Measurements from ENCODE around the gene ADO.
"Not testable (repeated sequence)": the region's sequence is repeated elsewhere in the genome, so short reads cannot be mapped to it uniquely, and the experiment has no call there.

ADO gene

DNA sequence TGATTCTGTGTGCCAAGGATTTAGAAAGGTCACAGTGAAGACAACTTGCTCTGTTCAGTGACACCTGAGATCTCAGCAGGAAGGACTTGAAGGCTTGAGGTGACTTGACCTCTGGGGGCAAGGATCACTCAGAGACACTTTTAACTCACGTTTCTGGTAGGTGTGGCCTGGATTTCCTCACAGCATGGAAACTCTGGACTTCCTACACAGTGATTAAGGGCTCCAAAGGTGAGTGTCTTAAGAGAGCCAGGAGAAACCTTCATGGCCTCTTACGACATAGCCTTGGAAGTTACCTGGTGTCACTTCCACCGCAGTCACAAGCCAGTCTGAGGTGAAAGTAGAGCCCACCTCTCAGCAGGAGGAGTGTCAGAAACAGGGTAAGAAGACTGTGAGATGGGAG is 38.1 kb upstream of the ADO start:
- Histone ChIP-seq H3K27ac (ENCODE audit: insufficient read depth, low read depth, low read length, poor library complexity, severe bottlenecking) (no peak overlapping the region), H3K36me3 (ENCODE audit: control insufficient read depth, insufficient read depth, low read length) (no peaks in the 10 kb centered on the region), H3K9me3 (ENCODE audit: control insufficient read depth, low read length) (no peaks in the 10 kb centered on the region), H3K4me1 (ENCODE audit: control insufficient read depth, insufficient read depth, low read length) (no peaks in the 10 kb centered on the region), H3K4me3 (ENCODE audit: insufficient read depth, low read depth, low read length) (no peak overlapping the region), H3K27me3 (ENCODE audit: control insufficient read depth, insufficient read depth, low read length, poor library complexity, severe bottlenecking) (no peaks in the 10 kb centered on the region)
- 75 to 76% methylated on average over 3 of the region's 3 CpGs for WGBS, 2 experiments

DNA sequence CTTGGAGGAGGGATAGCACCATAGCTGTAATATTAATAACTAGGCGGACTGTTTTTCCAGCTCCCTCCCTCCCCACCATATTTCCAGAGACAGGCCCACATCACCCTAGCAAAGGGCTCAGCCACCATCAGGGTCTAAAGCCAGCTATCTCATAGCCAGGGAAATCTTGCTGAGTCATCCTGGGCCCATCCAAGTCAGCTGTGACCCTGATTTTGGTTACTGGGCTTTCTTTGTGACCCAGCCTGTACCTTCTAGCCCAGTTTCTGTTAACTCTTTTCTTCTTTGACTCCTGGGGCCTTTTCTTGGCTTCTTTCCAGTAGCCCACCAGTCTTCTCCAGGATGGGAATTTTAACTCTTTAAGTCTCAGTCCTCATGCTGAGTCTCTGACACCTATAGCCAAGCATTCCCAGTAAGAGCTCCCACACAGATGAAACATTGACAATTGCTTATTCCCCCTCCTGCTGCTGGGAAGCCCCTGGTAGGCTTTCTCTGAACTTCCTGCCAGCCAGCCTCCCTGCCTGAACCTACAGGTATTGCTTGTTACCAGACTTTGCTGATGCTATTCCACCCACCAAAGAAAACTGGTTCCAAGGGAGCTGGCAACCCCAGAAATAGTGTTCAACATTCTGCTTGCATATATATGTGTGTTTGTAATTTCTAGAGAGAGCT is 34.8 kb upstream of the ADO start:
- no peaks in the 10 kb centered on the region for H3K36me3 ChIP-seq (ENCODE audit: control insufficient read depth, insufficient read depth, low read length)
- no peaks in the 10 kb centered on the region for H3K27me3 ChIP-seq (ENCODE audit: control insufficient read depth, insufficient read depth, low read length, poor library complexity, severe bottlenecking)
- no peaks in the 10 kb centered on the region for H3K9me3 ChIP-seq (ENCODE audit: control insufficient read depth, low read length)
- 100% methylated on average over 1 of the region's 1 CpG for WGBS, 2 experiments
- H3K4me3 ChIP-seq (ENCODE audit: insufficient read depth, low read depth, low read length) = no peak overlapping the region
- H3K4me1 ChIP-seq (ENCODE audit: control insufficient read depth, insufficient read depth, low read length) = no peaks in the 10 kb centered on the region
- H3K27ac ChIP-seq (ENCODE audit: insufficient read depth, low read depth, low read length, poor library complexity, severe bottlenecking) = no peak overlapping the region

DNA sequence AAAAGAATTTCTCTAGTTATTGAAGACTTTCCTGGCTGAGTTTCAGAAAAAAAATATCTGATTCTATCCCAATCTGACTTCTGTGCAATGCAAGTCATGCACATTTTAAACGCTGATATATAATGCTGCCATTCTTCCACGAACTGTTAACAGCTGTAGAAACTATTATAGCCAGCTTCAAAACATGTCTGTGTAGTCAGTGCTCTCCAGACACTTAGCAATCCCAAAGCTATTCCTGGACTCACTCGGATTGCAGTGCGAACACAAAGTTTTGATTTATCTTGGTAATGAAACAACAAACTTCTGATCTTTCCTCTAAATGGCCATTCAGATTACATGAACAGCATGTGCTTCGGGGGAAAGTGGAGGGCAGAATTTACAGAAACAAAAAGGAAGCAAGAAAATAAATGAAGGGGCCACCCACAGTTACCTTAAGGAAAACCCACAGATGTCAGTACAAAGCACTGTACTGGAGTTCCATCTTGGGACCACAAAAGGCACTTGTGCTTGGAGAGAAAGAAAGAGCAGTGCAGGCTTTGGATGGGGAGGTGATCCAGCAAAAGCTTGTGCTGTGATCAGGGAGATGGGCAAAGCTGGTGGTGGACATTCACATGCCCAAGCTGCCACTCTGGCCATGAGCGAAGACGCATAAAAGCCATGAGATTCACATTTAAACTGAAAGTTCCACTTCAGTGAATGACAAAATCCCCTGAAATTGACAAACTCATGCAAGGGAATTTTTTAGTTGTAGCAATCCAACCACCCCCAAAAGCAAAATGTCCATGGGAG is 32.1 kb upstream of the ADO start:
- H3K27me3 ChIP-seq (ENCODE audit: control insufficient read depth, insufficient read depth, low read length, poor library complexity, severe bottlenecking) = no peaks in the 10 kb centered on the region
- H3K9me3 ChIP-seq (ENCODE audit: control insufficient read depth, low read length) = no peaks in the 10 kb centered on the region
- H3K27ac ChIP-seq (ENCODE audit: insufficient read depth, low read depth, low read length, poor library complexity, severe bottlenecking) = no peak overlapping the region
- no peaks in the 10 kb centered on the region for H3K4me1 ChIP-seq (ENCODE audit: control insufficient read depth, insufficient read depth, low read length)
- WGBS, 2 experiments = 93 to 96% methylated on average over 7 of the region's 7 CpGs
- no peaks in the 10 kb centered on the region for H3K36me3 ChIP-seq (ENCODE audit: control insufficient read depth, insufficient read depth, low read length)
- no peak overlapping the region for H3K4me3 ChIP-seq (ENCODE audit: insufficient read depth, low read depth, low read length)

DNA sequence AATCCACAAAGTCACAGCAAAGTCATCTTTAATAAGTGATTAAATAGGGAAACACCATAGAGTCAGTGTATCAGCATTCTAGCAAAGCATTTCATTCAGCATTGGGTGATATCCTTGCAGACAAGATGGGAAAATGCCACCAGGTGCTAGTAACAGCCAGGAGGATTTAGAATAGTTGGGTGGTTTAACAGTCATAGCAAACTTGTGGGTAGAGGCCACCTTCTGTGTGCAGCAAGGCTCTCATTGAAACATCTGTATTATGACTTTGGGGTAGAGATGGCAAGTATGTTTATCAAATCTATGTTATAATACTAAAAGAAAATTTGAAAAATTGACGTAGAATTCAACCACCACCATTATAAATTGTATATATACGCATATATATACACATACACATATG is 26.4 kb upstream of the ADO start:
- H3K9me3 ChIP-seq (ENCODE audit: control insufficient read depth, low read length) = no peaks in the 10 kb centered on the region
- WGBS, 2 experiments = no CpG with 5 or more reads among the region's 2 CpGs

DNA sequence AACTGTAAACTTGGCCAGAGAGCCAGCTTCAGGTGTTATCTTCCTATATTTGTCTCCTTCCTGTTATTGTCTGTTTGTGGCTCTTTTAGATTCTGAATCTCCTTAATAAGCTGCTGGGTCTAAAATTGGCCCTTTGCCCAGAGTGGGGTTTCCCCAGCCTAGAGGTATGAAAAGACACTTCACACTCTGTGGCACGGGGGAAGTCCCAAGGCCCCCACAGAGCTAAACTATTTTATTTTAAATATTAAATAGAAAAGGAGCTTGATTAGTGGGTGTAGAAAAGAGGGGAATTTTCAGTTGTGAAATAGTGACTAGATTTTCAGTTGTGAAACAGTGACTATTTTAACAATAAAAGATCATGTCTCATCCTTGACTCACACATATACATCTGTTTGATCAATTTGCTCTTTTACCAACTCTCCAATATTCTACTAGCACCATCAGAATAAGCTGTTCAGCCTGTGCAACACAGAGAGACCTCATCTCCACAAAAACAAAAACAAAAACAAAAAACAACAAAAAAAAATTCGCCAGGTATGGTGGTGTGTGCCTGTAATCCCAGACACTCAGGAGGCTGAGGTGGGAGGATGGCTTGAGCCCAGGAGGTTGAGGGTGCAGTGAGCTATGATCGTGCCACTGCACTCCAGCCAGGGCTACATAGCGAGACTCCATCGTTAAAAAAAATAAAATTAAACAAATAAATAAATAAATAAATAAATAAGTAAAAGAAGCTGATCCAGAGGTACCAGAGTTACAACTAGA is 24.9 kb upstream of the ADO start:
- no peaks in the 10 kb centered on the region for H3K36me3 ChIP-seq (ENCODE audit: control insufficient read depth, insufficient read depth, low read length)
- no peaks in the 10 kb centered on the region for H3K9me3 ChIP-seq (ENCODE audit: control insufficient read depth, low read length)
- no peak overlapping the region for H3K27ac ChIP-seq (ENCODE audit: insufficient read depth, low read depth, low read length, poor library complexity, severe bottlenecking)
- H3K27me3 ChIP-seq (ENCODE audit: control insufficient read depth, insufficient read depth, low read length, poor library complexity, severe bottlenecking) = no peaks in the 10 kb centered on the region
- H3K4me3 ChIP-seq (ENCODE audit: insufficient read depth, low read depth, low read length) = no peak overlapping the region
- no peaks in the 10 kb centered on the region for H3K4me1 ChIP-seq (ENCODE audit: control insufficient read depth, insufficient read depth, low read length)
- 87 to 88% methylated on average over 2 to 3 of the region's 5 CpGs for WGBS, 2 experiments

More for the DNA sequence above, 26.4 kb upstream of the ADO start:
- H3K27ac ChIP-seq (ENCODE audit: insufficient read depth, low read depth, low read length, poor library complexity, severe bottlenecking) = no peak overlapping the region
- H3K36me3 ChIP-seq (ENCODE audit: control insufficient read depth, insufficient read depth, low read length) = no peaks in the 10 kb centered on the region
- H3K27me3 ChIP-seq (ENCODE audit: control insufficient read depth, insufficient read depth, low read length, poor library complexity, severe bottlenecking) = no peaks in the 10 kb centered on the region
- no peaks in the 10 kb centered on the region for H3K4me1 ChIP-seq (ENCODE audit: control insufficient read depth, insufficient read depth, low read length)
- H3K4me3 ChIP-seq (ENCODE audit: insufficient read depth, low read depth, low read length) = no peak overlapping the region

DNA sequence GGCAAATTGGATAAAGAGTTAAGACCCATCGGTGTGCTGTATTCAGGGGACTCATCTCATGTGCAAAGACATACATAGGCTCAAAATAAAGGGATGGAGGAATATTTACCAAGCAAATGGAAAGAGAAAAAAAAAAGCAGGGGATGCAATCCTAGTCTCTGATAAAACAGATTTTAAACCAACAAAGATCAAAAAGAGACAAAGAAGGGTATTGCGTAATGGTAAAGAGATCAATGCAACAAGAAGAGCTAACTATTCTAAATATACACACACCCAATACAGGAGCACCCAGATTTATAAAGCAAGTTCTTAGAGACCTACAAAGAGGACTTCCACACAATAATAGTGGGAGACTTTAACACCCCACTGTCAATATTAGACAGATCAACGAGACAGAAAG is 20.0 kb upstream of the ADO start:
- H3K27ac ChIP-seq (ENCODE audit: insufficient read depth, low read depth, low read length, poor library complexity, severe bottlenecking); H3K4me1 ChIP-seq (ENCODE audit: control insufficient read depth, insufficient read depth, low read length); H3K27me3 ChIP-seq (ENCODE audit: control insufficient read depth, insufficient read depth, low read length, poor library complexity, severe bottlenecking); H3K9me3 ChIP-seq (ENCODE audit: control insufficient read depth, low read length); H3K4me3 ChIP-seq (ENCODE audit: insufficient read depth, low read depth, low read length); H3K36me3 ChIP-seq (ENCODE audit: control insufficient read depth, insufficient read depth, low read length): not testable (repeated sequence)
- WGBS, 2 experiments = 91 to 96% methylated on average over 3 of the region's 3 CpGs

DNA sequence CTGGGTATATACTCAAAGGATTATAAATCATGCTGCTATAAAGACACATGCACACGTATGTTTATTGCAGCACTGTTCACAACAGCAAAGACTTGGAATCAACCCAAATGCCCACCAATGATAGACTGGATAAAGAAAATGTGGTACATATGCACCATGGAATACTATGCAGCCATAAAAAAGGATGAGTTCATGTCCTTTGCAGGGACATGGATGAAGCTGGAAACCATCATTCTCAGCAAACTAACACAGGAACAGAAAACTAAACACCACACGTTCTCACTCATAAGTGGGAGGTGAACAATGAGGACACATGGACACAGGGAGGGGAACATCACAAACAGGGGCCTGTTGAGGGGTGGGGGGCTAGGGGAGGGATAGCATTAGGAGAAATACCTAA is 16.2 kb upstream of the ADO start:
- not testable (repeated sequence) for H3K9me3 ChIP-seq (ENCODE audit: control insufficient read depth, low read length); H3K4me1 ChIP-seq (ENCODE audit: control insufficient read depth, insufficient read depth, low read length); H3K27me3 ChIP-seq (ENCODE audit: control insufficient read depth, insufficient read depth, low read length, poor library complexity, severe bottlenecking); H3K36me3 ChIP-seq (ENCODE audit: control insufficient read depth, insufficient read depth, low read length); H3K4me3 ChIP-seq (ENCODE audit: insufficient read depth, low read depth, low read length); H3K27ac ChIP-seq (ENCODE audit: insufficient read depth, low read depth, low read length, poor library complexity, severe bottlenecking)
- WGBS, 2 experiments = 87 to 100% methylated on average over 1 to 2 of the region's 2 CpGs

DNA sequence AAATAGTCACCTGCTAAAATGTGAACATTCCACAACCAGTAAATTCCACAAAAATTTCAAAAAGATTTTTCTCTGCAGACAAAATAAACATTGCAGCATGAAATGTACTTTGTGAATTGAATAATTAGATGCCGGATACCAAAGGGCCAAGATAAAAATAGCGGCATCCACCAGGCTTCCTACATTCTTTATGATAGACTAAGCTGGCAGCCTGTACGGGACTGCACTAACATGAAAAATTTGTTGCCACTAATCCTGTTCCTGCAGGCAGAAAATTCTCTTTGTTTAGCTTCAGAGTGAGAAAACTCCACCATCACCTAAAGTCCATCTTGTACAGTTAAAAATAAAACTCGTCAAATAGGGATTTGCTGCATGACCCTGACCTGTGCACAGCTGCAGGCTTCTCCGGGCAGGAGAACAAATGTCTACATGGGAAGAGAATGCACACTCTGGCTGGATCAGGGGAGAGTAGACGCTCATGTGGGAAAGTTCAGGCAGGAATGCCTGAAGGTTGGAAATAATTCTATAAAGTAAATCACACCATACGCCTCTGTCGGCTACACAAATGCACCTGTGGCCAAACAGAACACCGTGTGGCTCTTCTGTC is 15.6 kb upstream of the ADO start:
- WGBS, 2 experiments = 93 to 94% methylated on average over 9 of the region's 9 CpGs
- no peak overlapping the region for H3K4me3 ChIP-seq (ENCODE audit: insufficient read depth, low read depth, low read length)
- peaks cover 4% of the 10 kb centered on the region for H3K4me1 ChIP-seq (ENCODE audit: control insufficient read depth, insufficient read depth, low read length)
- H3K9me3 ChIP-seq (ENCODE audit: control insufficient read depth, low read length) = no peaks in the 10 kb centered on the region
- no peak overlapping the region for H3K27ac ChIP-seq (ENCODE audit: insufficient read depth, low read depth, low read length, poor library complexity, severe bottlenecking)
- H3K27me3 ChIP-seq (ENCODE audit: control insufficient read depth, insufficient read depth, low read length, poor library complexity, severe bottlenecking) = no peaks in the 10 kb centered on the region
- H3K36me3 ChIP-seq (ENCODE audit: control insufficient read depth, insufficient read depth, low read length) = no peaks in the 10 kb centered on the region

DNA sequence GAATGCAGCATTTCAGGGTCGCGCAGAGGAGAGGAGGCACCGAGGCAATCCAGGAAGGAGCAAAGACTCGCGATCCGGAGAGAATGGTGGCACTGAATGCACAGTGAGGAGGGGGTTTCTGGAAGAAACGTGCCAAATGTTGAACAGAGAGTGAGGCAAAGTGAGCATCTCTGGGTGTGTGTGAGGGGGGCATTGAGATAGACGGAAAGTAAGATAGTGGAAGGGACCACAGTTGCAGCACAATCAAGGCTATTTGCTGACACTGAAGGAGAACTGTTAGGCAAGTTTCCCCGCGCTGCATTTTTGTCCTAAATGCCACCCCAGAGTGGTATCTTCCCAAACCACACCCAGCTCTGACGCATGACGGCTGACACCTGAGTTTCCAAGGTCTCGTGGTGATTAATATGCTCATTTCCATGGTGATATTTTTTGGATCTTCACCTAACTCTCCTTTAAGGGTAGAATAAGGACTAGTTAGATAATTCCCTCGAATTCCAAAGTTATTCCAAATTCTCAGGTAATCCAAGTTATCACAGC is 14.4 kb upstream of the ADO start:
- 86 to 88% methylated on average over 14 of the region's 14 CpGs for WGBS, 2 experiments
- no peaks in the 10 kb centered on the region for H3K9me3 ChIP-seq (ENCODE audit: control insufficient read depth, low read length)
- H3K4me3 ChIP-seq (ENCODE audit: insufficient read depth, low read depth, low read length) = no peak overlapping the region
- H3K4me1 ChIP-seq (ENCODE audit: control insufficient read depth, insufficient read depth, low read length) = peaks cover 4% of the 10 kb centered on the region
- no peak overlapping the region for H3K27ac ChIP-seq (ENCODE audit: insufficient read depth, low read depth, low read length, poor library complexity, severe bottlenecking)
- H3K27me3 ChIP-seq (ENCODE audit: control insufficient read depth, insufficient read depth, low read length, poor library complexity, severe bottlenecking) = no peaks in the 10 kb centered on the region
- no peaks in the 10 kb centered on the region for H3K36me3 ChIP-seq (ENCODE audit: control insufficient read depth, insufficient read depth, low read length)

DNA sequence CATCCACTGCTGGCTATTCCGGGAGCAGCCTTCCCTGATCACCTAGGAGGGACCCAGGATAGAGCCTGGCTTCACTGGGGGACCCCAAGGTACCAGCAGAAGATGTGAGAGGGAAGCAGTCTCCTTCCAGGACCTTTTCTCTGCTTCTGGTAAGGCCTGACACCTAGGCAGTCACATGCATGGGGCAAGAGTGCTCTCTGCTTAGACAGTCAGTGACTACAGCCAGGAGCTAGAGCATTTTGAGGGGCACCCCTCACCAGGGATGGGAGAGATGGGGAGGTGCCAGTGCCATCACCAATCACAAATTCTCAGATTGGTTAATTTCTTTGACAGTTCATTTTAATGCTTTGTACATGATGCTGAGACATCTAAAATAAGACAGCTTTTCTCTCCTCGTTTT is 13.9 kb upstream of the ADO start:
- H3K27ac ChIP-seq (ENCODE audit: insufficient read depth, low read depth, low read length, poor library complexity, severe bottlenecking) = no peak overlapping the region
- H3K4me3 ChIP-seq (ENCODE audit: insufficient read depth, low read depth, low read length) = no peak overlapping the region
- no peaks in the 10 kb centered on the region for H3K36me3 ChIP-seq (ENCODE audit: control insufficient read depth, insufficient read depth, low read length)
- H3K4me1 ChIP-seq (ENCODE audit: control insufficient read depth, insufficient read depth, low read length) = peaks cover 4% of the 10 kb centered on the region
- H3K27me3 ChIP-seq (ENCODE audit: control insufficient read depth, insufficient read depth, low read length, poor library complexity, severe bottlenecking) = no peaks in the 10 kb centered on the region
- H3K9me3 ChIP-seq (ENCODE audit: control insufficient read depth, low read length) = no peaks in the 10 kb centered on the region
- 86 to 87% methylated on average over 2 of the region's 2 CpGs for WGBS, 2 experiments
